Measurements from ENCODE around the gene PPP3R2. TPM values are rescaled to one million over a fixed set of nuclear protein-coding genes. Genes with fewer than 3 reads are reported as not detected.

Gene PPP3R2
- total and polyA plus RNA-seq, 10 of the 15 experiments (the other 5 are each of a cell fraction or from before 2014, with no cell fraction given), result not detected

- intact Hi-C loops (cut with micrococcal nuclease; ENCODE audit: unreplicated experiment), result no loop called here
- H3K79me2 ChIP-seq (ENCODE audit: control insufficient read depth, insufficient read depth, low read length), result no peaks in the 10 kb centered on the region
- H3K27me3 ChIP-seq (replicated peaks in 1 of 2; ENCODE audit: control insufficient read depth in 2 of 2, insufficient read depth in 2 of 2, low read length in 1 of 2), result peaks cover 0 to 3% of the 10 kb centered on the region in 2 experiments; a peak in 1 of 4 replicates
- H3K4me1 ChIP-seq (ENCODE audit: control insufficient read depth, insufficient read depth, low read length), result no peaks in the 10 kb centered on the region
- H4K20me1 ChIP-seq (ENCODE audit: control insufficient read depth, insufficient read depth), result no peaks in the 10 kb centered on the region
- no peak overlapping the region for H3K9ac ChIP-seq (ENCODE audit: control insufficient read depth, insufficient read depth, low read length)
- H2AFZ ChIP-seq (ENCODE audit: control insufficient read depth, low read depth, low read length), result no peak overlapping the region
- no peaks in the 10 kb centered on the region for H3K9me3 ChIP-seq (replicated peaks; ENCODE audit: control insufficient read depth, insufficient read depth, low read length)
- no peaks in the 10 kb centered on the region for H3K36me3 ChIP-seq (ENCODE audit: control insufficient read depth in 2 of 2, insufficient read depth in 2 of 2, low read length in 1 of 2)
- ChIA-PET CTCF (interaction anchor here (1.6 to 1.9 kb wide), 2 partner anchors 9 to 12 kb away, joined by 5 to 6 read pairs; no protein-coding TSS in a partner anchor), RAD21 (ENCODE audit: unreplicated experiment) (no interaction called here), SMC1A (ENCODE audit: uncharacterized antibody, unreplicated experiment) (interaction anchor here (1.1 kb wide), 1 partner anchor 9 kb away, joined by 4 read pairs; no protein-coding TSS in a partner anchor), POLR2A (no interaction called here)
- H3K27ac ChIP-seq (ENCODE audit: control insufficient read depth, insufficient read depth), result no peak overlapping the region
- no peak overlapping the region for H3K4me2 ChIP-seq (ENCODE audit: control insufficient read depth, insufficient read depth)
- BruUV-seq (replicated peaks), result no TSS peak
- H3K4me3 ChIP-seq, result no peak overlapping the region
- in situ Hi-C loops (cut with MboI), result no loop called here
- ATAC-seq (no peak), DNase-seq (ENCODE audit: low read depth, low spot score) (no peak), FAIRE-seq (no peak)
- no peak for TF ChIP-seq CUX1 (IDR thresholded peaks at IDR 0.05; ENCODE audit: insufficient replicate concordance, low read depth, low read length)
- no peak for TF ChIP-seq ZBTB33 (IDR thresholded peaks at IDR 0.05)
- TF ChIP-seq ZBTB11 (CRISPR knock-in tag; IDR thresholded peaks at IDR 0.05), result no peak
- TF ChIP-seq HDAC6 (IDR thresholded peaks at IDR 0.05; ENCODE audit: unreplicated experiment), result no peak
- no peak for TF ChIP-seq POLR2AphosphoS2 (IDR thresholded peaks at IDR 0.05; ENCODE audit: low read depth, low read length)
- TF ChIP-seq CHD2 (IDR thresholded peaks at IDR 0.05; ENCODE audit: borderline replicate concordance, low read depth, low read length), result no peak
- TF ChIP-seq ATF2 (IDR thresholded peaks at IDR 0.05; ENCODE audit: low read length), result no peak
- TF ChIP-seq KAT2A (conservative IDR thresholded peaks at IDR 0.05; ENCODE audit: control insufficient read depth, low read depth, low read length), result no peak
- TF ChIP-seq ZBED1 (IDR thresholded peaks at IDR 0.05; ENCODE audit: borderline replicate concordance), result no peak
- TF ChIP-seq BCL3 (IDR thresholded peaks at IDR 0.05; ENCODE audit: borderline replicate concordance, insufficient read depth, low read depth, low read length, poor library complexity, severe bottlenecking), result no peak
Observed at GRCh38 chr9:101592788-101593187, 2.0 kb downstream of the PPP3R2 start.
